Mucosa of rectum (tissue), 2 donors: Measurements from ENCODE around the gene BRME1.

Source experiments
- H3K27ac ChIP-seq, 2 donors: one replicate each; pipeline ENCODE4 v1.7.0; 2013; ENCODE audit warnings: inconsistent platforms in 2 of 2, low read depth in 2 of 2, low read length in 2 of 2
- H3K27me3 ChIP-seq, 2 donors: one replicate each; pipeline ENCODE4 v1.7.0; 2013; ENCODE audit warnings: low read length in 2 of 2; ENCODE audit not compliant: control insufficient read depth in 2 of 2, insufficient read depth in 2 of 2
- H3K36me3 ChIP-seq, 2 donors: one replicate each; pipeline ENCODE4 v1.7.0; 2013; ENCODE audit warnings: low read length in 2 of 2; ENCODE audit not compliant: control insufficient read depth in 2 of 2, insufficient read depth in 2 of 2
- H3K4me1 ChIP-seq, 2 donors: one replicate each; pipeline ENCODE4 v1.7.0; 2013; ENCODE audit warnings: low read length in 2 of 2, mild to moderate bottlenecking in 1 of 2; ENCODE audit not compliant: control insufficient read depth in 2 of 2, insufficient read depth in 2 of 2
- H3K4me3 ChIP-seq, 2 donors: one replicate each; pipeline ENCODE4 v1.7.0; 2013; ENCODE audit warnings: low read length in 2 of 2
- H3K9ac ChIP-seq, 2 donors: one replicate each; pipeline ENCODE4 v1.7.0; 2013; ENCODE audit warnings: low read length in 2 of 2, low read depth in 1 of 2, mild to moderate bottlenecking in 1 of 2
- H3K9me3 ChIP-seq, 2 donors: one replicate each; pipeline ENCODE4 v1.7.0; 2013; ENCODE audit warnings: low read length in 2 of 2; ENCODE audit not compliant: control insufficient read depth in 2 of 2
- donor health status: healthy.
- donor health status: Normal muscosa, but diverticular disease.

BRME1 gene

GRCh38 chr19:13905634-13906520 lies at the start of gene BRME1, which contains the start of gene CC2D1A:
BRME1 (minus strand) TSS chr19:13906117; CDS start chr19:13904892, 1,225 bp downstream.
CC2D1A (plus strand) TSS chr19:13906201; CDS start chr19:13906442, 241 bp downstream.
- Histone ChIP-seq H3K9ac (peak within 1 kb of the TSS; percentile 72 to 93), H3K9me3 (no peaks in the 10 kb centered on the region), H3K4me1 (peaks cover 15 to 22% of the 10 kb centered on the region in 2 donors), H3K27ac (peak within 1 kb of the TSS; percentile 93 to 97), H3K36me3 (peaks cover 2 to 7% of the 10 kb centered on the region in 2 donors), H3K27me3 (no peaks in the 10 kb centered on the region), H3K4me3 (peak within 1 kb of the TSS; percentile 73 to 96)

GRCh38 chr19:13954185-13954584 lies 48.3 kb upstream of the BRME1 start:
- no peak overlapping the region for H3K27ac ChIP-seq
- H3K4me1 ChIP-seq: peaks cover 11% of the 10 kb centered on the region in 2 donors
- peaks cover 26 to 39% of the 10 kb centered on the region in 2 donors for H3K36me3 ChIP-seq
- no peaks in the 10 kb centered on the region for H3K27me3 ChIP-seq
- no peaks in the 10 kb centered on the region for H3K9me3 ChIP-seq
- no peak overlapping the region for H3K4me3 ChIP-seq
- no peak overlapping the region for H3K9ac ChIP-seq

GRCh38 chr19:13952931-13953531 lies 47.1 kb upstream of the BRME1 start:
- peak overlapping the region; percentile 84 to 88 for H3K4me3 ChIP-seq
- H3K9ac ChIP-seq: peak overlapping the region; percentile 80 to 90
- no peaks in the 10 kb centered on the region for H3K27me3 ChIP-seq
- H3K27ac ChIP-seq: peak overlapping the region; percentile 74 to 76
- H3K4me1 ChIP-seq: peaks cover 11% of the 10 kb centered on the region in 2 donors
- H3K36me3 ChIP-seq: peaks cover 19 to 31% of the 10 kb centered on the region in 2 donors
- no peaks in the 10 kb centered on the region for H3K9me3 ChIP-seq

- Histone ChIP-seq H3K27me3 (no peaks in the 10 kb centered on the region), H3K36me3 (peaks cover 19 to 25% of the 10 kb centered on the region in 2 donors), H3K4me3 (peak within 1 kb of the TSS; percentile 84 to 88), H3K4me1 (peaks cover 11% of the 10 kb centered on the region in 2 donors), H3K9me3 (no peaks in the 10 kb centered on the region), H3K9ac (peak within 1 kb of the TSS; percentile 80 to 90), H3K27ac (peak within 1 kb of the TSS; percentile 76 to 85)
These were observed 46.4 kb upstream of the BRME1 start, which contains the start of gene DCAF15 for GRCh38 chr19:13952154-13952930. DCAF15 (plus strand) TSS chr19:13952509; CDS start chr19:13952513, 4 bp downstream.

- Histone ChIP-seq H3K9ac (no peak overlapping the region), H3K4me1 (peaks cover 11% of the 10 kb centered on the region in 2 donors), H3K4me3 (peak overlapping the region; percentile 25 to 71), H3K27ac (no peak overlapping the region), H3K9me3 (no peaks in the 10 kb centered on the region), H3K36me3 (peaks cover 19% of the 10 kb centered on the region in 2 donors), H3K27me3 (no peaks in the 10 kb centered on the region)
These were observed 45.9 kb upstream of the BRME1 start for GRCh38 chr19:13951799-13952153.

- no peak overlapping the region for H3K27ac ChIP-seq
These were observed 45.1 kb upstream of the BRME1 start for GRCh38 chr19:13951043-13951442.

GRCh38 chr19:13946414-13946813 lies 40.5 kb upstream of the BRME1 start:
- H3K36me3 ChIP-seq: no peaks in the 10 kb centered on the region
- no peak overlapping the region for H3K27ac ChIP-seq
- H3K4me3 ChIP-seq: no peak overlapping the region
- no peaks in the 10 kb centered on the region for H3K9me3 ChIP-seq
- H3K4me1 ChIP-seq: no peaks in the 10 kb centered on the region
- H3K27me3 ChIP-seq: no peaks in the 10 kb centered on the region
- H3K9ac ChIP-seq: no peak overlapping the region

More at GRCh38 chr19:13951043-13951442, 45.1 kb upstream of the BRME1 start:
- Histone ChIP-seq H3K9ac (no peak overlapping the region), H3K27me3 (no peaks in the 10 kb centered on the region), H3K4me3 (no peak overlapping the region), H3K4me1 (peaks cover 11% of the 10 kb centered on the region in 2 donors), H3K36me3 (peaks cover 12 to 13% of the 10 kb centered on the region in 2 donors), H3K9me3 (no peaks in the 10 kb centered on the region)

GRCh38 chr19:13942023-13942684 lies 36.2 kb upstream of the BRME1 start:
- Histone ChIP-seq H3K9me3 (no peaks in the 10 kb centered on the region), H3K4me1 (no peaks in the 10 kb centered on the region), H3K4me3 (no peak overlapping the region)

GRCh38 chr19:13938301-13939064 lies 32.6 kb upstream of the BRME1 start, which contains the start of gene PODNL1:
PODNL1 (minus strand) TSS chr19:13938417; CDS start chr19:13938181, 236 bp downstream.
- H3K9me3 ChIP-seq: no peaks in the 10 kb centered on the region
- no peak within 1 kb of the TSS for H3K4me3 ChIP-seq
- H3K9ac ChIP-seq: no peak within 1 kb of the TSS
- no peak within 1 kb of the TSS for H3K27ac ChIP-seq
- no peaks in the 10 kb centered on the region for H3K36me3 ChIP-seq
- peaks cover 2 to 4% of the 10 kb centered on the region in 2 donors for H3K27me3 ChIP-seq
- peaks cover 0 to 4% of the 10 kb centered on the region in 2 donors for H3K4me1 ChIP-seq

More at GRCh38 chr19:13942023-13942684, 36.2 kb upstream of the BRME1 start:
- Histone ChIP-seq H3K9ac (no peak overlapping the region), H3K27ac (no peak overlapping the region), H3K27me3 (no peaks in the 10 kb centered on the region), H3K36me3 (no peaks in the 10 kb centered on the region)
